Measurements from ENCODE around the gene IFTAP. TPM values are rescaled to one million over a fixed set of nuclear protein-coding genes. Genes with fewer than 3 reads are reported as not detected.

IFTAP gene
- total and polyA plus RNA-seq, 2 donors (not counting 3 experiments of a cell fraction or from before 2014, with no cell fraction given): 15.8 to 19.6 TPM

DNA sequence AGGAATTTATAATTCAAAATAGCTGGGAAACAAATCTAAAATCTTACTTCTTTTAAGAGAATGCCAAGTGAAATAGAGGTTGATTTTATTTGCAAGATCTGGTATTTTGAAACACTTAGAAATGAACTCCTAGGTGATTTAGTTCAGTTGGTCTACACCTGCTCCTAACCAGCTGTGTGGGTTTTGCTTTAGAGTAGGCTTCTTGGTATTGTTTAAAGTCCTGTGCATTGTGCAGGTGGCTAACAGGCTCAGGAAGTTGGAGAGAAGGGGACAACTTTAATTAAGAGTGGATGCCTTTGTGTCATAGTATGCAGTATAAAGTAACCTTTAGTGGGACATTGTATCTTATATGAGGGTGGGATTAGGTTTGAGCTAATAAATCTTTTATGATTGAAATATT lies 7.8 kb downstream of the IFTAP start:
- POLR2A ChIA-PET: no interaction called here
- no peaks in the 10 kb centered on the region for H3K4me1 ChIP-seq (ENCODE audit: control insufficient read depth, extremely low read depth, insufficient read depth, low read length)
- H2AFZ ChIP-seq (ENCODE audit: low read depth, low read length): no peak overlapping the region
- no peaks in the 10 kb centered on the region for H3K36me3 ChIP-seq (ENCODE audit: control insufficient read depth in 2 of 2, extremely low read depth in 1 of 2, insufficient read depth in 2 of 2, low read length in 2 of 2)
- DNase-seq (ENCODE audit: low read depth, low spot score) (no peak), FAIRE-seq (no peak)
- H3K9ac ChIP-seq (replicated peaks; ENCODE audit: extremely low read depth, insufficient read depth, low read length): no peak overlapping the region
- intact Hi-C loops (cut with micrococcal nuclease) (no loop called here), dilution Hi-C loops (cut with MboI; ENCODE audit: extremely low pct_ligation_motif_present, low sequenced_read_pairs) (no loop called here)
- H4K20me1 ChIP-seq (replicated peaks; ENCODE audit: control insufficient read depth, extremely low read depth, insufficient read depth, low read length): no peaks in the 10 kb centered on the region
- BruUV-seq (replicated peaks): no TSS peak
- TF ChIP-seq FOS (IDR thresholded peaks at IDR 0.05; ENCODE audit: borderline replicate concordance, insufficient read depth, low read length) (no peak), EZH2 (IDR thresholded peaks at IDR 0.05; ENCODE audit: borderline replicate concordance, low read depth, low read length, severe bottlenecking) (no peak), GATA2 (IDR thresholded peaks at IDR 0.05; ENCODE audit: insufficient read depth, insufficient read length, low read depth, low read length) (no peak), MYC (IDR thresholded peaks at IDR 0.05; ENCODE audit: low read depth, low read length) (no peak), JUN (IDR thresholded peaks at IDR 0.05; ENCODE audit: borderline replicate concordance, insufficient read depth, insufficient read length, low read depth) (no peak), POLR2A (IDR thresholded peaks at IDR 0.05; ENCODE audit: low read depth, low read length) (no peak), POLR2AphosphoS5 (IDR thresholded peaks at IDR 0.05; ENCODE audit: insufficient read depth, low read depth, low read length) (no peak)
- TF ChIP-seq, protein P1, sequence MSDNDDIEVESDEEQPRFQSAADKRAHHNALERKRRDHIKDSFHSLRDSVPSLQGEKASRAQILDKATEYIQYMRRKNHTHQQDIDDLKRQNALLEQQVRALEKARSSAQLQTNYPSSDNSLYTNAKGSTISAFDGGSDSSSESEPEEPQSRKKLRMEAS (IDR thresholded peaks at IDR 0.05; ENCODE audit: insufficient read depth, insufficient read length): no peak
- TF ChIP-seq, protein P2, sequence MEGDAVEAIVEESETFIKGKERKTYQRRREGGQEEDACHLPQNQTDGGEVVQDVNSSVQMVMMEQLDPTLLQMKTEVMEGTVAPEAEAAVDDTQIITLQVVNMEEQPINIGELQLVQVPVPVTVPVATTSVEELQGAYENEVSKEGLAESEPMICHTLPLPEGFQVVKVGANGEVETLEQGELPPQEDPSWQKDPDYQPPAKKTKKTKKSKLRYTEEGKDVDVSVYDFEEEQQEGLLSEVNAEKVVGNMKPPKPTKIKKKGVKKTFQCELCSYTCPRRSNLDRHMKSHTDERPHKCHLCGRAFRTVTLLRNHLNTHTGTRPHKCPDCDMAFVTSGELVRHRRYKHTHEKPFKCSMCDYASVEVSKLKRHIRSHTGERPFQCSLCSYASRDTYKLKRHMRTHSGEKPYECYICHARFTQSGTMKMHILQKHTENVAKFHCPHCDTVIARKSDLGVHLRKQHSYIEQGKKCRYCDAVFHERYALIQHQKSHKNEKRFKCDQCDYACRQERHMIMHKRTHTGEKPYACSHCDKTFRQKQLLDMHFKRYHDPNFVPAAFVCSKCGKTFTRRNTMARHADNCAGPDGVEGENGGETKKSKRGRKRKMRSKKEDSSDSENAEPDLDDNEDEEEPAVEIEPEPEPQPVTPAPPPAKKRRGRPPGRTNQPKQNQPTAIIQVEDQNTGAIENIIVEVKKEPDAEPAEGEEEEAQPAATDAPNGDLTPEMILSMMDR (IDR thresholded peaks at IDR 0.05; ENCODE audit: extremely low read depth in 1 of 2, insufficient read depth in 1 of 2, low read depth in 1 of 2, low read length in 2 of 2): no peak
- no peaks in the 10 kb centered on the region for H3K27me3 ChIP-seq (ENCODE audit: control insufficient read depth in 2 of 2, insufficient read depth in 2 of 2, low read length in 2 of 2)
- CTCF ChIA-PET: interaction anchor here (1.6 kb wide), 1 partner anchor 8 kb away, joined by 5 read pairs; the partner anchor contains the start of gene IFTAP
- H3K9me1 ChIP-seq (replicated peaks; ENCODE audit: control insufficient read depth, extremely low read depth, insufficient read depth, low read length): no peaks in the 10 kb centered on the region
- no peak overlapping the region for H3K4me3 ChIP-seq (replicated peaks in 1 of 3; ENCODE audit: insufficient read depth in 1 of 3, low read depth in 1 of 3, low read length in 3 of 3)
- H3K4me2 ChIP-seq (ENCODE audit: insufficient read depth, low read length): no peak overlapping the region
- H3K79me2 ChIP-seq (ENCODE audit: control insufficient read depth, insufficient read depth, low read length): no peaks in the 10 kb centered on the region
- H3K27ac ChIP-seq (ENCODE audit: insufficient read depth, low read depth, low read length): no peak overlapping the region
- H3K9me3 ChIP-seq (replicated peaks; ENCODE audit: control insufficient read depth, insufficient read depth, low read length): no peaks in the 10 kb centered on the region

All from endothelial cell of umbilical vein (primary cell).